Activated CD4-positive, CD25-positive, alpha-beta regulatory T cell treated with anti-CD3 and anti-CD28 coated beads, Interleukin-2, amount 50 U/mL, for 16 hours (primary cell): ENCODE results near the gene MVK.
"Not testable (repeated sequence)": the region's sequence is repeated elsewhere in the genome, so short reads cannot be mapped to it uniquely, and the experiment has no call there.

Experiments
- DNase-seq: peaks from one replicate; pipeline ENCODE4 v3.0.0-alpha.2; 2020; ENCODE audit warnings: low read depth, low spot score

The MVK gene

GRCh38 chr12:109588461-109589239 lies 15.1 kb downstream of the MVK start:
- DNase-seq, result no peak

DNA sequence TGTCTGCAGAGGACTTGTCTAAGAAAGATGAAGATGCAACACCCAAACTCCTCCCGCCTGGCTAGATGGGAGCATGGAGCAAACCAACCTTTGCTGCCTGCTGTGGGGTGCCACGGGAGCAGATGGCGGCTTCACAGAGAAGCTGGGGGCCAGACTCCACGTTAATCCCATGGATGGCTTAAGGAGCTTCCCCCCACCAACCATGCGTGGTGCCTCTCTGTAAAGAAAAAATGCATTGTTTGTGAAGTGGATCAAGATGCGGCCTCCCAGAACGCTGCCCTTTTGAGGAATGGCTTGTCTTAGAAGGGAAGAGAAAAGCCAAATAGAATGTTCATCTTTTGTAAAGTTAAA lies 15.6 kb downstream of the MVK start:
- no peak for DNase-seq

DNA sequence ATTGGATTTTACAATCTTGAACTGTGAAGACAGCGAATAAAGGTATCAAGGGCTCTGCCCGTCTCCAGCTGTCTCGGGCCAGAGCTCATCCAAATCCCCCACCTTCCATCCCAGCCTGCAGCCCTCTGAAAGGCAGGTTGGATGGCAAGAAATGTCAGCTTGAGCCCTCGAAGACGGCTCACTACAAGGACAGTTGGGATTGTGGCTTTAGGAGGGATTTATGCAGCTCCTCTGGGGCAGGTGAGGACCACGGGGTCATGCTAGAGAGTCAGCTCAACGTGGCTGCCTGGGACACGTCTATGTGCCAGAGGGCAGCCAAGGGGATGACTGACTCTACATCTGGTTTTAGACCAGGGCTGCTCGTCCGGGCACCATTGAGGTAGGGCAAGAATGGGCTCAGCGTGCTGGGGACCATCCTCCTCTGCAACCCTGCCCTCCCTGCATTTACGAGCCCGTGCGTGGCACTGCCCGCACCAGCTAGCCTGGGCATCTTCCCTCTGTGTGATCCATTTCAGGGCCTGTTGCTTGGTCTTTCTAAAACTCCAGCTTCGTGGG lies 16.2 kb downstream of the MVK start:
- no peak for DNase-seq

DNA sequence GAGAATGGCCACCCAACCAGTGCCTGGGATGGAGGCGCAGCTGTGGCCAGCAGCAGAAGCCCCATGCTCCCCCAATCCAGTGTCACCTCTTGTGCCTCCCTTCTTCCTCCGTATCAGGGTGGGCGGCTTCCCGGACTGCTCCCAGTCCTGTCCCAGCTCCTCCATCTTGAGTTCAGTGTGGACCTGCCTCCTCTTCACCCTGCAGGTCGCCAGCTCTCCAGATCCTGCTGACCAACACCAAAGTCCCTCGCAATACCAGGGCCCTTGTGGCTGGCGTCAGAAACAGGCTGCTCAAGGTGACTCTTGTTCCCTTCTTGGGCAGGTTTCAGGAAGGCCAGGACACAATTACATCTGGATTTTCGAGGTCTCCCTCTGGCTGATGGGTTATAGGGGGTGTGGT lies 17.0 kb downstream of the MVK start:
- no peak for DNase-seq

GRCh38 chr12:109591041-109591440 lies 17.4 kb downstream of the MVK start:
- no peak for DNase-seq

DNA sequence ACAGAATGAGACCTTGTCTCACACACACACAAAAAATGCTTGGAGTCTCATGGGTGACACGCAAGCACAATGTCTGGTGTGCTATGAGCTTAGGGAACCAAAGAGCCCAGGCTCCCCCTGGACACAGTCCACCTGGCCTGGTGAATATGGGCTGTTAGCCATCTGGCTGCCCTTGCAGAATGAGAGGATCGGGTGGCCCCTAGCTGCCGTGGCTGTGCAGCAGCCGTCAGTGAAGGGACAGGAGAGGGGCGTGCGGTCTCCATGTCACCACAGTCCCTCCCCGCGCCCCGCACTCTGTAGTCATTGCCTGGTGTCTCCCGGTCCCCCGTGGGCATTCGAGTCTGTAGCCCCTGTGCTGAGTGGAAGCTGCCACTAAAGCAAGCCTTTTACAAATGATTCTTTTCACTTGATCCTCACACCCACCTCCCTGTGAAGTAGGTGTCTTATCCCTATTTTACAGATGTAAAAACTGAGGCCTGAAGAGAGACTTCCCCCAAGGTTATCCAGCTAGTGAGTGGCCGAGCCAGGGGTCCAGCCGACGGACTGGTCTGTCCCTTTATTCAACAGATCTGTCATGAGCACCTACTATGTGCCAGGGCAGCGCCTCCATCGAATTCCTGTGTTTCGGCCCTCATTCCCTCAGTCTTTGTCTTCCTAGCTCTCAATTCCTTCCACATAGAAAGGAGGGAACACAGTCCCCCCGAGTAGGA lies 18.8 kb downstream of the MVK start:
- no peak for DNase-seq

GRCh38 chr12:109592905-109593272 lies 19.3 kb downstream of the MVK start:
- no peak for DNase-seq

DNA sequence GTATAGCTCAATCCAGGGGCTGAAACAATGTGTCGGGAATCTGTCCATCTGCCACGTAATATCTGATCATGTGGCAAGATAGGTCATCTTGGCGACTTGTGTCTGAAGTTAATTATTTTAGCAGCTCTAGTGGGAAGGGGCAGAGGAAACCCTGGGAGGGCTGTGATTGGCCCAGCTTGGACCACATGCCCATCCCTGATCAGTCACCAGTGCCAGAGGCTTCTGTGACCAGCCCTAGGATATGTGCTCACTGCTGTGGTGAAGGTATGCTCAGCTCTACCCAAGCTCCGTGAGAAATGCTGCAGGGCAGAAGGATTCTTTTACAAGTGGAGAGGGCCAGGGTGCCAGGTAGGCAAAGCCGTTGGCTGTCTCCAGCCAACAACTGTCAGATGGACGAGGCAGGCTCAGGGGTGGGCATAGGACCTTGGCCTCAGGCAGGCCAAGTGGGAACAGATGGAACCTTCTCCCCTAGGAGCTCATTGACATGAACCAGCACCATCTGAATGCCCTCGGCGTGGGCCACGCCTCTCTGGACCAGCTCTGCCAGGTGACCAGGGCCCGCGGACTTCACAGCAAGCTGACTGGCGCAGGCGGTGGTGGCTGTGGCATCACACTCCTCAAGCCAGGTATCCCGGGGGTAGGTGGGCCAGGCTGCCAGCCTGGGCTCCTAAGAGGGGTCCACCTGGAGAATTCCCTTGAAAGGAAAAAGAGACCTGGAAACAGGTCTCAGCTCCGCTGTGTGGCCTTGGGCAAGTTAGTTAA lies 21.1 kb downstream of the MVK start:
- no peak for DNase-seq

DNA sequence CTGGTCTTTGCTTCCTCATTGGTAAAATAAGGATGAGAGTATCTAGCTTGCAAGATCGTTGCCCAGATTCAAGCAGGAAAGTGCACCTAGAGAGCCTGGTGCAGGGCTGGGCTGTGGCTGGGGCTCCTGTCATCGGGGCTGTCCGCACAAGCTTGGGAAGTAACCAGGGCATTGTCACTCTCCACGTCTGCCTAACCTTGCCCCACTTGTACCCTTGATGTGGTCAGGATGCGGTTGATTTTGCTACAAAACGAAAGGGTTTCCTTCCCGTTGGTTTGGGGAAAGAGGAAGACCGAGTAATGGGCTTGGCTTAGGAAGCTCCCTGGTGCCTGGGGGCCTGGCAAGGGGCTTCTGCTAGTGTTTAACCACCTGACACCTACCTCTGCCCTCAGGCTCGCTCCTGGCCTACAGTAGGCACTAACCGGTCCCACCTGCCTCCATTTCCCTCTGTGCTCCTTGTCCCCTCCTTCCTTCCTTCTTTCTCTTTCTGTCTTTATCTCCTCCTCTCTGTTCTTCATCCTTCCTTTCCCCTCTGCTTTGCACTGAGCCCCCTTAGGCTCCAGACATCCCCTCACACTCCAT lies 21.8 kb downstream of the MVK start:
- no peak for DNase-seq

DNA sequence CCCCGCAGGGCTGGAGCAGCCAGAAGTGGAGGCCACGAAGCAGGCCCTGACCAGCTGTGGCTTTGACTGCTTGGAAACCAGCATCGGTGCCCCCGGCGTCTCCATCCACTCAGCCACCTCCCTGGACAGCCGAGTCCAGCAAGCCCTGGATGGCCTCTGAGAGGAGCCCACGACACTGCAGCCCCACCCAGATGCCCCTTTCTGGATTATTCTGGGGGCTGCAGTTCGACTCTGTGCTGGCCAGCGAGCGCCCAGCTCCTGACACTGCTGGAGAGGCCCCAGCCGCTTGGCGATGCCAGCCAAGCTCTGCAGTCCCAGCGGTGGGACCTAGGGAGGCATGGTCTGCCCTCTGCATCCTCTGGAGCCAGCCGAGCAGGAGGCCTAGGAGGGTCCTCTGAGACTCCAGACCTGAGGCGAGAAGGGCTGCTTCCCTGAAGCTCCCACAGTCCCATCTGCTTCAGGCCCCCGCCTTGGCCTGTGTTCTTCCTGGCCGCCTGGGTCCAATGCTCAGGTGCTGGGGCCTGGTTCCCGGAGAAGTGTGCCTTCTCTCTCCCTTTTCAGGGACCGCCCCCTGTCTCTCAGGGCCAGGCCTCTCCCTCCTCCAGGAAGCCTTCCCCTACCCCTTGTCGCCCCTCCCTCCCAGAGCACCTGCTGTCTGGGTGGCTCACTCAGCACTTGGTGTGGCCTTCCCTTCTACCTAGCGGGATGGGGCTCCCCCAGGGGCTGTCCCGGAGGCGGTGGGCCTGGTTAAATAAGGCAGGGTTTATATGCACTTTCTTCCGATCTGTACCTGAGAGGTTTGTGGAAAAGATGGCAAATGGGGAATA lies 23.0 kb downstream of the MVK start:
- no peak for DNase-seq

GRCh38 chr12:109597414-109597794 lies 23.8 kb downstream of the MVK start:
- no peak for DNase-seq

DNA sequence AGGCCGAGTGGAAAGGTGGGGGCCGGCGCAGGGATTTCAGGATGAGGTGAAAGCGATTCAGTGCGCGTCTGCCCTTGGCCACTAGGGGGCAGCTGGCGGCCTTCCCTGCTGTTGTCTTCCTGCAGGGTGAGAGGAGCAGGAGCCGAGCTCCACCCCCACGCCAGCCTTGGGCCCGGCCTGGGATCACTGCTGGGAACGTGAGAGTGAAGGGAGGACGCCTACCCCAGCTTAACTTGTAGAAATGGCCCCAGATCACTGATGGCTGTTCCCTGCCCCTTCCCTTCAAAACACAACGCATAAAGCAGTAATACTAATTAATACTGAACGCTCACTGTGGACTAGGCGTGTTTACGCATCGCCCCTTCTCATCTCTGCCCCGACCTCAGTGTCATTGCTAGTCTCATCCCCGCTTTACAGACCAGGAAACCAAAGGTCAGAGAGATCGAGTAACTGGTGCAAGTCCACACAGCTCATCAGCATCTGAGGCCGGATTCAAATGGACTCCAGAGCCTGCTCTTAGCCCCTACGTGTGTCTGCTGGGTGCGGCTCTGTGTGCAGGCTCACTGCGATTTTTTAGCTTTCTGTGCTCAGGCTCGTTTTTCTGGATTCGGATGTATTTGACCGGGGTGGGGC lies 24.3 kb downstream of the MVK start:
- peak; percentile 37 for DNase-seq

DNA sequence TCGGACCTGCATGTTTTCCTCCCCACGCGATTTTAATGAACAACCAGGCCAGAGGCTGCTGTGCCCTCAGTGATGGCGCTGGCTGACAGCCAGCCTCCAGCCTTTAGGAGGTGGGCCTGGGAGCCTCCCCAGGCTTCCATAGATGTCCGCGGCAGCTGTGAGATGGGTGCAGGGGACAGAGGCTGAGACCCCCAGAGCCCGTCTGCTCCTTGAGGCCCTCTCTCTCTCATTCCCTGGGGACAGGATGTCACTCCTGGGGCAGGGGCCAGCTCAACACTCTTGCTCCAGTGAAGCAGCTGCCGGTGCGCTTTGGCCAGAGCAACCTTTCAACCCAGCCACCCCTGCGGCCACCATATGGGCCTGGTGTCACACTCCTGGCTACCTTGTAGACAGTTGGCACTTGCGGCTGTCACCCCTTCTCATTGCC lies 24.8 kb downstream of the MVK start:
- DNase-seq, result no peak

- no peak for DNase-seq
Measured at GRCh38 chr12:109599087-109599486, 25.5 kb downstream of the MVK start.

- DNase-seq, result no peak
Measured at GRCh38 chr12:109600481-109600880, 26.9 kb downstream of the MVK start.

GRCh38 chr12:109600995-109601394 lies 27.4 kb downstream of the MVK start:
- DNase-seq, result no peak

GRCh38 chr12:109601557-109601956 lies 28.0 kb downstream of the MVK start:
- DNase-seq, result no peak

DNA sequence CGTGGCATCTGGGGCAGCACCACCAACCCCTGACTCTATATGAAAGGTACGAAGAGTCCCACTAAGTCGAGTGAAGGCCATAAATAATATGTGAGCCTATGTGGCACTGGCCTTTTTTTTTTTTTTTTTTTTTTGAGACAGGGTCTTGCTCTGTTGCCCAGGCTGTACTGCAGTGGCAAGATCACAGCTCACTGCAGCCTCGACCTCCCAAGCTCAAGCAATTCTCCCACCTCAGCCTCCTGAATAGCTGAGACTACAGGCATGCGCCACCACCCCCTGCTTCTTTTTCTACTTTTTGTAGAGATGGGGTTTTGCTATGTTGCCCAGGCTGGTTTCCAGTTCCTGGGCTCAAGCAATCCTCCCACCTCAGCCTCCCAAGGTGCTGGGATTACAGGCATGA lies 28.5 kb downstream of the MVK start:
- DNase-seq, result not testable (repeated sequence)

DNA sequence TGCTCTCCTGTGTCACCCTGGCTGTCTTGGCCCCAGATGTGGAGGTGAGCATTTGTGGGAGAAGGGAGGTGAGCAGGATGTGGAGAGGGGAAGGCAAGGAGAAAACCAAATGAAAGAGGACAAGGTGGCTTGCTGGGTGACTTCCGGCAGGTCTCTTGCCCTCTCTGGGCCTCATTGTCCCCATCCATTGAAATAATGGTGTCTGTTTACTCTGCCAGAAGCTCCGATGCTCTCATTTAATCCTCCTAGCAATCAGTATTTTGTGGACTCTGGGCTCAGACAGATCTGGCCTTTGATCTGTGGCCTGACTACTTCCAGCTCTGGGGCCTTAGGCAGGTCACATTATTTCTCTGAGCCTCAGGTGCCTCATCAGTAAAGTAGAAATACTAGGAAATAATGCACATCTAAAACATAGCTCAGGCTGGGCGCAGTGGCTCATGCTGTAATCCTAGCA lies 30.6 kb downstream of the MVK start:
- no peak for DNase-seq

GRCh38 chr12:109605016-109605415 lies 31.4 kb downstream of the MVK start:
- no peak for DNase-seq
